ENCODE results near the gene RAPGEF2.

Gene RAPGEF2

DNA sequence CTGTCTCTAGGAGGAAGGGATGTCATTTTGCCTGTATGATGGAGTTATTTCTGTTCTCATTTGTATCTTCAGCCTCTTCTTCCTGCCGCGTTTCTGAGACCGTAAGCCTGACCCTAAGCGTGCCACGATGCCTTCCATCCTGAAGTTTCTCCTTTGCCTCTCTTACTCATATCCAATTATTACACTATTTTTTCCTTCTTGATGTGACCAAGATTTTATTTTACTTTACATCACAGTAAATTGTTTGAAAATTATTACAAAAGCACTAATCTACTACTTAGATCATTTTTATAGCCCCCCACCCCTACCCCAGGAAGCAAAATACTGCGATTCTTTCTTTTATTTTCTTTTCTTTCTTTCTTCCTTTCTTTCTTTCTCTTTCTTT, 95.0 kb downstream of the RAPGEF2 start:
- no peaks in the 10 kb centered on the region for H3K27me3 ChIP-seq (ENCODE audit: control insufficient read depth in 1 of 2, insufficient read depth in 1 of 2, low read length in 2 of 2)
- no peak overlapping the region for H3K14ac ChIP-seq (ENCODE audit: low read length in 2 of 2)
- no peak overlapping the region for H3K23ac ChIP-seq (ENCODE audit: low read length in 2 of 2)
- no peak overlapping the region for H2BK5ac ChIP-seq (ENCODE audit: low read depth, low read length, poor library complexity, severe bottlenecking)
- no peak overlapping the region for H2BK15ac ChIP-seq (ENCODE audit: low read depth, poor library complexity, severe bottlenecking)
- peaks cover 16% of the 10 kb centered on the region for H3K79me1 ChIP-seq (replicated peaks; ENCODE audit: low read length, poor library complexity, severe bottlenecking)
- no peak overlapping the region for H3K9ac ChIP-seq (ENCODE audit: low read length)
- H3K9me3 ChIP-seq (ENCODE audit: control insufficient read depth, low read length), result no peaks in the 10 kb centered on the region
- peaks cover 2 to 11% of the 10 kb centered on the region in 2 experiments for H3K36me3 ChIP-seq (ENCODE audit: control insufficient read depth in 1 of 2, insufficient read depth in 2 of 2, low read depth in 1 of 2, low read length in 2 of 2)
- DNase-seq, result no peak
- H4K8ac ChIP-seq (ENCODE audit: low read length), result no peak overlapping the region
- H3K27ac ChIP-seq (ENCODE audit: low read length, poor library complexity, severe bottlenecking), result no peak overlapping the region
- no peak overlapping the region for H3K4me3 ChIP-seq (ENCODE audit: insufficient read depth in 1 of 2, low read depth in 1 of 2, low read length in 2 of 2)
- no peak overlapping the region for H4K91ac ChIP-seq (ENCODE audit: low read length)
- H3K4me1 ChIP-seq (ENCODE audit: control insufficient read depth, insufficient read depth, low read depth, low read length), result peaks cover 2% of the 10 kb centered on the region
- H2AK5ac ChIP-seq (ENCODE audit: low read length, severe bottlenecking), result no peak overlapping the region
- H2AFZ ChIP-seq (ENCODE audit: low read depth, low read length), result no peak overlapping the region
- H2BK12ac ChIP-seq (ENCODE audit: low read length in 2 of 2), result no peak overlapping the region
- no peak overlapping the region for H2BK120ac ChIP-seq (ENCODE audit: low read depth, low read length)
- no peak overlapping the region for H3K4me2 ChIP-seq (ENCODE audit: low read length, poor library complexity, severe bottlenecking)
- 95% methylated on average over 6 of the region's 6 CpGs for WGBS
- H3K4ac ChIP-seq (ENCODE audit: low read depth in 1 of 2, low read length in 2 of 2), result no peak overlapping the region
- H3K18ac ChIP-seq (ENCODE audit: low read depth in 1 of 2, low read length in 2 of 2), result no peak overlapping the region

DNA sequence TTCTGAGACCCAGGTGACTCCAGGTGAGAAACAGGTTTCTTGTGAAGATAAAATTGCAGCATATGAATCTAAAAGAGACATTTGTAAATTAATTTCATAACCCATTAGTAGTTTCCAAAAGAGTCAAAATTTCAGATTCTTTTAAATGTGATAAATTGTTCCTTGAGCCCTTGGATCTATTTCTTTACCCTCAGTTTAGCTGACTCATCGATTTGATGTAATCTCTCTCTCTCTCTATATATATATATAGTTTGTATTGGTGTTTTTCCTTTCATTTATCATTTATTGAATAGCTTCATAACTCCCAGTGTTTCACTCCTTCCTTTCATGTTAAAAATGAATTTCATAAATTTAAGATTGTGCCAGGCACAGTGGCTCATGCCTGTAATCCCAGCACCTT, 96.9 kb downstream of the RAPGEF2 start:
- H2BK15ac ChIP-seq (ENCODE audit: low read depth, poor library complexity, severe bottlenecking), result no peak overlapping the region
- no peak overlapping the region for H3K4me2 ChIP-seq (ENCODE audit: low read length, poor library complexity, severe bottlenecking)
- peaks cover 0 to 6% of the 10 kb centered on the region in 2 experiments for H3K36me3 ChIP-seq (ENCODE audit: control insufficient read depth in 1 of 2, insufficient read depth in 2 of 2, low read depth in 1 of 2, low read length in 2 of 2)
- H4K91ac ChIP-seq (ENCODE audit: low read length), result no peak overlapping the region
- no peak overlapping the region for H2BK12ac ChIP-seq (ENCODE audit: low read length in 2 of 2)
- no peak overlapping the region for H2AK5ac ChIP-seq (ENCODE audit: low read length, severe bottlenecking)
- no peak overlapping the region for H3K27ac ChIP-seq (ENCODE audit: low read length, poor library complexity, severe bottlenecking)
- H2BK5ac ChIP-seq (ENCODE audit: low read depth, low read length, poor library complexity, severe bottlenecking), result no peak overlapping the region
- no peak overlapping the region for H2BK120ac ChIP-seq (ENCODE audit: low read depth, low read length)
- no peaks in the 10 kb centered on the region for H3K9me3 ChIP-seq (ENCODE audit: control insufficient read depth, low read length)
- no peak overlapping the region for H3K4me3 ChIP-seq (ENCODE audit: insufficient read depth in 1 of 2, low read depth in 1 of 2, low read length in 2 of 2)
- H3K4ac ChIP-seq (ENCODE audit: low read depth in 1 of 2, low read length in 2 of 2), result no peak overlapping the region
- no peak overlapping the region for H3K23ac ChIP-seq (ENCODE audit: low read length in 2 of 2)
- H2AFZ ChIP-seq (ENCODE audit: low read depth, low read length), result no peak overlapping the region
- H3K9ac ChIP-seq (ENCODE audit: low read length), result no peak overlapping the region
- no peaks in the 10 kb centered on the region for H3K27me3 ChIP-seq (ENCODE audit: control insufficient read depth in 1 of 2, insufficient read depth in 1 of 2, low read length in 2 of 2)
- no peak overlapping the region for H3K14ac ChIP-seq (ENCODE audit: low read length in 2 of 2)
- peaks cover 2% of the 10 kb centered on the region for H3K4me1 ChIP-seq (ENCODE audit: control insufficient read depth, insufficient read depth, low read depth, low read length)
- H3K18ac ChIP-seq (ENCODE audit: low read depth in 1 of 2, low read length in 2 of 2), result no peak overlapping the region
- H4K8ac ChIP-seq (ENCODE audit: low read length), result no peak overlapping the region
- no CpG with 5 or more reads among the region's 1 CpG for WGBS
- DNase-seq, result no peak
- H3K79me1 ChIP-seq (replicated peaks; ENCODE audit: low read length, poor library complexity, severe bottlenecking), result peaks cover 17% of the 10 kb centered on the region

DNA sequence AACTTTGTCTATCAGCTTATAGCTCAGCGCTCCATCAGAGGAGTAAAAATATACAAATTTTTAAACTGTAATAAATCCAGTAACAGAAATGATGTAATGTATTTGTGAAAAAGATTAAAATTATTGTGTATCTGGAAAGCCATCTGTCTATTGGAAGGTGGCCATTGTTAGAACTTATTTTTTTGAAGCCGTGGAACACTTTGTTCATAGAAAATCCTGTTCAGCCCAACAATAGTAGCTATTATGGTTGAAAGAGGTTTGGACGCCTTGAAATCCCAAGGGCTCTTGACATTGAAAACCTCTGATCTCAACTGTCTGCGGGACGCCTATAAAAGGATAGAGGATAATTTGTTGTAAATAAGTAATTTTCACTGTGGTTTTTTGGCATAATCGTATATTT, 98.3 kb downstream of the RAPGEF2 start:
- WGBS, result 96% methylated on average over 5 of the region's 6 CpGs
- H3K27ac ChIP-seq (ENCODE audit: low read length, poor library complexity, severe bottlenecking), result no peak overlapping the region

DNA sequence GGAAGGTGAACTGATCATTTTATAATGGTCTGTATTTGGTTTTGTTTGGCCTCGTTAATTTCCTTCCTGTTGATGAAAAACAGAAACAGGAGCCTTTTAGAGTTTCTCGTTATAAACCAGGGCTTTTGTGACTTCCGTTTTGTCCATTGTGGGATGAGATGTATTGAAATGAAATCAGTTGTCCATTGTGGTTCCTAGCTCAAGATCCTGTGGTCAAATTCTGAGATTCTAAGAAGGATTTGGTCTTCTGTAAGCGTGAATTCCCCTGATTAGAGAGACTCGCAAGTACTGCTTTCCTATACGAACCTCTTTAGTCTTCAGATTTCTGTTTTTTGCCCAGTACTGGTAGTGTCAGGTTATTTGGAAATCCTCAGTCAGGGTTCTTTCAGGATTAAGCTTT, 101.7 kb downstream of the RAPGEF2 start:
- H2BK15ac ChIP-seq (ENCODE audit: low read depth, poor library complexity, severe bottlenecking), result no peak overlapping the region
- WGBS, result 65% methylated on average over 6 of the region's 6 CpGs

More for the DNA sequence above, 98.3 kb downstream of the RAPGEF2 start:
- no peak overlapping the region for H2BK12ac ChIP-seq (ENCODE audit: low read length in 2 of 2)
- H2BK5ac ChIP-seq (ENCODE audit: low read depth, low read length, poor library complexity, severe bottlenecking), result no peak overlapping the region
- H3K4me2 ChIP-seq (ENCODE audit: low read length, poor library complexity, severe bottlenecking), result no peak overlapping the region
- no peak overlapping the region for H3K14ac ChIP-seq (ENCODE audit: low read length in 2 of 2)
- no peak overlapping the region for H4K91ac ChIP-seq (ENCODE audit: low read length)
- H3K4me1 ChIP-seq (ENCODE audit: control insufficient read depth, insufficient read depth, low read depth, low read length), result peaks cover 2% of the 10 kb centered on the region
- H2BK120ac ChIP-seq (ENCODE audit: low read depth, low read length), result no peak overlapping the region
- H4K8ac ChIP-seq (ENCODE audit: low read length), result no peak overlapping the region
- DNase-seq, result no peak
- no peaks in the 10 kb centered on the region for H3K36me3 ChIP-seq (ENCODE audit: control insufficient read depth in 1 of 2, insufficient read depth in 2 of 2, low read depth in 1 of 2, low read length in 2 of 2)
- H3K9me3 ChIP-seq (ENCODE audit: control insufficient read depth, low read length), result no peaks in the 10 kb centered on the region
- no peak overlapping the region for H3K9ac ChIP-seq (ENCODE audit: low read length)
- H3K18ac ChIP-seq (ENCODE audit: low read depth in 1 of 2, low read length in 2 of 2), result no peak overlapping the region
- no peak overlapping the region for H2AK5ac ChIP-seq (ENCODE audit: low read length, severe bottlenecking)
- H2AFZ ChIP-seq (ENCODE audit: low read depth, low read length), result no peak overlapping the region
- H3K4ac ChIP-seq (ENCODE audit: low read depth in 1 of 2, low read length in 2 of 2), result no peak overlapping the region
- no peak overlapping the region for H3K4me3 ChIP-seq (ENCODE audit: insufficient read depth in 1 of 2, low read depth in 1 of 2, low read length in 2 of 2)
- H3K27me3 ChIP-seq (ENCODE audit: control insufficient read depth in 1 of 2, insufficient read depth in 1 of 2, low read length in 2 of 2), result no peaks in the 10 kb centered on the region
- no peak overlapping the region for H3K23ac ChIP-seq (ENCODE audit: low read length in 2 of 2)
- H3K79me1 ChIP-seq (replicated peaks; ENCODE audit: low read length, poor library complexity, severe bottlenecking), result peaks cover 18% of the 10 kb centered on the region
- H2BK15ac ChIP-seq (ENCODE audit: low read depth, poor library complexity, severe bottlenecking), result no peak overlapping the region

More for the DNA sequence above, 101.7 kb downstream of the RAPGEF2 start:
- H3K36me3 ChIP-seq (ENCODE audit: control insufficient read depth in 1 of 2, insufficient read depth in 2 of 2, low read depth in 1 of 2, low read length in 2 of 2), result no peaks in the 10 kb centered on the region
- H2AFZ ChIP-seq (ENCODE audit: low read depth, low read length), result no peak overlapping the region
- no peak overlapping the region for H3K18ac ChIP-seq (ENCODE audit: low read depth in 1 of 2, low read length in 2 of 2)
- H2BK5ac ChIP-seq (ENCODE audit: low read depth, low read length, poor library complexity, severe bottlenecking), result no peak overlapping the region
- H3K14ac ChIP-seq (ENCODE audit: low read length in 2 of 2), result no peak overlapping the region
- no peak overlapping the region for H3K4ac ChIP-seq (ENCODE audit: low read depth in 1 of 2, low read length in 2 of 2)
- no peak overlapping the region for H2BK12ac ChIP-seq (ENCODE audit: low read length in 2 of 2)
- no peak overlapping the region for H4K91ac ChIP-seq (ENCODE audit: low read length)
- H3K27me3 ChIP-seq (ENCODE audit: control insufficient read depth in 1 of 2, insufficient read depth in 1 of 2, low read length in 2 of 2), result no peaks in the 10 kb centered on the region
- no peak overlapping the region for H3K9ac ChIP-seq (ENCODE audit: low read length)
- no peak overlapping the region for H3K27ac ChIP-seq (ENCODE audit: low read length, poor library complexity, severe bottlenecking)
- no peak for DNase-seq
- H3K4me3 ChIP-seq (ENCODE audit: insufficient read depth in 1 of 2, low read depth in 1 of 2, low read length in 2 of 2), result no peak overlapping the region
- no peak overlapping the region for H3K23ac ChIP-seq (ENCODE audit: low read length in 2 of 2)
- H3K4me1 ChIP-seq (ENCODE audit: control insufficient read depth, insufficient read depth, low read depth, low read length), result peaks cover 2% of the 10 kb centered on the region
- H3K9me3 ChIP-seq (ENCODE audit: control insufficient read depth, low read length), result no peaks in the 10 kb centered on the region
- no peak overlapping the region for H3K4me2 ChIP-seq (ENCODE audit: low read length, poor library complexity, severe bottlenecking)
- peaks cover 22% of the 10 kb centered on the region for H3K79me1 ChIP-seq (replicated peaks; ENCODE audit: low read length, poor library complexity, severe bottlenecking)
- no peak overlapping the region for H2AK5ac ChIP-seq (ENCODE audit: low read length, severe bottlenecking)
- no peak overlapping the region for H2BK120ac ChIP-seq (ENCODE audit: low read depth, low read length)
- no peak overlapping the region for H4K8ac ChIP-seq (ENCODE audit: low read length)

All from mesenchymal stem cell (in vitro differentiated cells and primary cell).